HL-60 (cell line): ENCODE measurements around the gene C10orf71.

Source experiments
- DNase-seq, 2 experiments: peaks; one replicate each; pipeline ENCODE4 v3.0.0-alpha.2; 2010 to 2020; ENCODE audit warnings: low read depth in 1 of 2, low spot score in 1 of 2
- H3K27ac ChIP-seq: fragments of 250-450 bp; sonication (Bioruptor Pico); replicated peaks from 2 replicates; pipeline ENCODE4 v1.5.1; 2020; ENCODE audit warnings: mild to moderate bottlenecking, moderate library complexity
- H3K27me3 ChIP-seq: fragments of 250-450 bp; sonication (Bioruptor Pico); 2 replicates; pipeline ENCODE4 v1.5.1; 2021; ENCODE audit warnings: mild to moderate bottlenecking, moderate library complexity; ENCODE audit not compliant: insufficient read depth, poor library complexity, severe bottlenecking
- H3K4me3 ChIP-seq: replicated peaks from 2 replicates; pipeline ENCODE4 v1.5.1; 2011; ENCODE audit warnings: mild to moderate bottlenecking, control low read depth, low read length; ENCODE audit not compliant: insufficient read depth
- GABPA ChIP-seq: IDR thresholded peaks from 2 replicates; pipeline ENCODE4 v1.6.1; 2012; ENCODE audit warnings: low read depth
- POLR2AphosphoS5 ChIP-seq: IDR thresholded peaks from 2 replicates; pipeline ENCODE4 v1.6.1; 2012; ENCODE audit warnings: low read depth
- SPI1 ChIP-seq: IDR thresholded peaks from 2 replicates; pipeline ENCODE4 v1.6.1; 2012; ENCODE audit warnings: low read depth, mild to moderate bottlenecking, borderline replicate concordance
- TF ChIP-seq, protein P1 (sequence below): IDR thresholded peaks from 2 replicates; pipeline ENCODE4 v1.6.1; 2012; ENCODE audit warnings: low read depth; ENCODE audit not compliant: insufficient replicate concordance
- TF ChIP-seq, protein P2 (sequence below): IDR thresholded peaks from one replicate; pipeline ENCODE4 v1.5.1; 2011; ENCODE audit warnings: low read length, control low read depth, inconsistent platforms; ENCODE audit not compliant: insufficient read depth

The C10orf71 gene

DNA sequence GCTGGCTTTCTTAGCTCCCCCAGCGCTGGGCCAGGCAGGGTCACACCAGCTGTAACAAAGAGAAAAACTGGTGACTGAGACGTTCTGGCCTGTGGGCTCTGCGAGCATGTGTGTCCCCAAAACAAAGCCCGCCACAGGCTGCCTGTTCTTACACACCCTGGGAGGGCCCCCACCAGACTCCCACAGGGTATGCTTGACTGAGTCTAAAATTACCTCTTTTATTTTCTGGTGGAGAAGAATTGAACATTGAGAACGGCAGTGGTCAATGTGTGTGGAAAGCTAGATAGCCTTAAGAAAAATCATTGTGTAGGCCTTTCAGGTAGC, 808 bp downstream of the C10orf71 start:
- TF ChIP-seq, protein P1, sequence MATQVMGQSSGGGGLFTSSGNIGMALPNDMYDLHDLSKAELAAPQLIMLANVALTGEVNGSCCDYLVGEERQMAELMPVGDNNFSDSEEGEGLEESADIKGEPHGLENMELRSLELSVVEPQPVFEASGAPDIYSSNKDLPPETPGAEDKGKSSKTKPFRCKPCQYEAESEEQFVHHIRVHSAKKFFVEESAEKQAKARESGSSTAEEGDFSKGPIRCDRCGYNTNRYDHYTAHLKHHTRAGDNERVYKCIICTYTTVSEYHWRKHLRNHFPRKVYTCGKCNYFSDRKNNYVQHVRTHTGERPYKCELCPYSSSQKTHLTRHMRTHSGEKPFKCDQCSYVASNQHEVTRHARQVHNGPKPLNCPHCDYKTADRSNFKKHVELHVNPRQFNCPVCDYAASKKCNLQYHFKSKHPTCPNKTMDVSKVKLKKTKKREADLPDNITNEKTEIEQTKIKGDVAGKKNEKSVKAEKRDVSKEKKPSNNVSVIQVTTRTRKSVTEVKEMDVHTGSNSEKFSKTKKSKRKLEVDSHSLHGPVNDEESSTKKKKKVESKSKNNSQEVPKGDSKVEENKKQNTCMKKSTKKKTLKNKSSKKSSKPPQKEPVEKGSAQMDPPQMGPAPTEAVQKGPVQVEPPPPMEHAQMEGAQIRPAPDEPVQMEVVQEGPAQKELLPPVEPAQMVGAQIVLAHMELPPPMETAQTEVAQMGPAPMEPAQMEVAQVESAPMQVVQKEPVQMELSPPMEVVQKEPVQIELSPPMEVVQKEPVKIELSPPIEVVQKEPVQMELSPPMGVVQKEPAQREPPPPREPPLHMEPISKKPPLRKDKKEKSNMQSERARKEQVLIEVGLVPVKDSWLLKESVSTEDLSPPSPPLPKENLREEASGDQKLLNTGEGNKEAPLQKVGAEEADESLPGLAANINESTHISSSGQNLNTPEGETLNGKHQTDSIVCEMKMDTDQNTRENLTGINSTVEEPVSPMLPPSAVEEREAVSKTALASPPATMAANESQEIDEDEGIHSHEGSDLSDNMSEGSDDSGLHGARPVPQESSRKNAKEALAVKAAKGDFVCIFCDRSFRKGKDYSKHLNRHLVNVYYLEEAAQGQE: no peak
- no peak for TF ChIP-seq POLR2AphosphoS5
- TF ChIP-seq, protein P2, sequence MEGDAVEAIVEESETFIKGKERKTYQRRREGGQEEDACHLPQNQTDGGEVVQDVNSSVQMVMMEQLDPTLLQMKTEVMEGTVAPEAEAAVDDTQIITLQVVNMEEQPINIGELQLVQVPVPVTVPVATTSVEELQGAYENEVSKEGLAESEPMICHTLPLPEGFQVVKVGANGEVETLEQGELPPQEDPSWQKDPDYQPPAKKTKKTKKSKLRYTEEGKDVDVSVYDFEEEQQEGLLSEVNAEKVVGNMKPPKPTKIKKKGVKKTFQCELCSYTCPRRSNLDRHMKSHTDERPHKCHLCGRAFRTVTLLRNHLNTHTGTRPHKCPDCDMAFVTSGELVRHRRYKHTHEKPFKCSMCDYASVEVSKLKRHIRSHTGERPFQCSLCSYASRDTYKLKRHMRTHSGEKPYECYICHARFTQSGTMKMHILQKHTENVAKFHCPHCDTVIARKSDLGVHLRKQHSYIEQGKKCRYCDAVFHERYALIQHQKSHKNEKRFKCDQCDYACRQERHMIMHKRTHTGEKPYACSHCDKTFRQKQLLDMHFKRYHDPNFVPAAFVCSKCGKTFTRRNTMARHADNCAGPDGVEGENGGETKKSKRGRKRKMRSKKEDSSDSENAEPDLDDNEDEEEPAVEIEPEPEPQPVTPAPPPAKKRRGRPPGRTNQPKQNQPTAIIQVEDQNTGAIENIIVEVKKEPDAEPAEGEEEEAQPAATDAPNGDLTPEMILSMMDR: no peak
- TF ChIP-seq SPI1: no peak
- no peak for TF ChIP-seq GABPA
- no peak overlapping the region for H3K4me3 ChIP-seq
- H3K27me3 ChIP-seq: no peaks in the 10 kb centered on the region
- H3K27ac ChIP-seq: no peak overlapping the region
- no peak for DNase-seq

GRCh38 chr10:49300140-49300974, 1.4 kb downstream of the C10orf71 start:
- Histone ChIP-seq H3K27ac (no peak overlapping the region), H3K4me3 (no peak overlapping the region), H3K27me3 (no peaks in the 10 kb centered on the region)
- no peak for TF ChIP-seq POLR2AphosphoS5
- TF ChIP-seq, protein P2: no peak
- TF ChIP-seq, protein P1: no peak
- no peak for DNase-seq

GRCh38 chr10:49301302-49301701, 2.3 kb downstream of the C10orf71 start:
- DNase-seq: no peak
- no peak overlapping the region for H3K27ac ChIP-seq
- no peak overlapping the region for H3K4me3 ChIP-seq
- TF ChIP-seq, protein P1: no peak
- TF ChIP-seq, protein P2: no peak
- TF ChIP-seq POLR2AphosphoS5 (no peak), GABPA (no peak), SPI1 (no peak)
- H3K27me3 ChIP-seq: no peaks in the 10 kb centered on the region
